Esophagus muscularis mucosa (tissue), 4 donors: ENCODE results near the gene TRPM3. TPM values are rescaled to one million over a fixed set of nuclear protein-coding genes. Genes with fewer than 3 reads are reported as not detected.

Source experiments
- DNase-seq: peaks from one replicate; pipeline ENCODE4 v3.0.0-alpha.2; 2017; ENCODE audit errors: extremely low spot score
- H3K27ac ChIP-seq, 4 donors: fragments of 200-600 bp; sonication (generic); replicated peaks in 1 of 4; 1 replicate in 3 of 4; 2 replicates in 1 of 4; pipeline ENCODE4 v1.5.1; 2016 to 2019; ENCODE audit warnings: mild to moderate bottlenecking in 1 of 4
- H3K27me3 ChIP-seq, 4 donors: fragments of 200-600 bp; sonication (generic); one replicate each; pipeline versions ENCODE4 v1.5.1 to v1.6.0; 2016 to 2019
- H3K36me3 ChIP-seq, 4 donors: fragments of 200-600 bp; sonication (generic); one replicate each; pipeline ENCODE4 v1.5.1; 2016 to 2019
- H3K4me1 ChIP-seq, 4 donors: fragments of 200-600 bp; sonication (generic); one replicate each; pipeline ENCODE4 v1.5.1; 2016 to 2019
- H3K4me3 ChIP-seq, 4 donors: fragments of 200-600 bp; sonication (generic); 1 replicate in 2 of 4; 2 replicates in 2 of 4; pipeline ENCODE4 v1.5.1; 2016 to 2019; ENCODE audit warnings: mild to moderate bottlenecking in 4 of 4, moderate library complexity in 1 of 4
- H3K9me3 ChIP-seq, 4 donors: fragments of 200-600 bp; sonication (generic); 1 replicate in 3 of 4; 2 replicates in 1 of 4; pipeline ENCODE4 v1.5.1; 2016 to 2019
- EP300 ChIP-seq: sonication (generic); formaldehyde crosslinking; IDR thresholded peaks from one replicate; pipeline ENCODE4 v1.6.1; 2017; ENCODE audit warnings: antibody characterized with exemption
- POLR2A ChIP-seq: fragments of 450-650 bp; IDR thresholded peaks from one replicate; pipeline ENCODE4 v1.6.1; 2017; ENCODE audit warnings: antibody characterized with exemption, moderate library complexity, mild to moderate bottlenecking, low read depth
- POLR2AphosphoS5 ChIP-seq, 2 donors: sonication (generic); formaldehyde crosslinking; IDR thresholded peaks; one replicate each; pipeline ENCODE4 v1.6.1; 2017; ENCODE audit warnings: antibody characterized with exemption in 2 of 2
- WGBS: methylation state at CpG from one replicate; pipeline ENCODE4 v1.1.5; 2018; 5-methylcytosine and 5-hydroxymethylcytosine counted together
- intact Hi-C: fragments of 100-400 bp; cut with DNase I; formaldehyde crosslinking; loops from one replicate; pipeline ENCODE4 v1.15.1; 2023
- total RNA-seq, 4 donors: library from RNA; depleted of rRNA; stranded (reverse); fragments of >200 nt; gene quantifications; one replicate each; pipeline versions ENCODE4 v1.1.0 to v1.2.1, GENCODE V29; 2016
- TF ChIP-seq, protein P1 (sequence below), 3 experiments: fragments of 200-600 bp in 2 of 3; fragments of 450-650 bp in 1 of 3; sonication (generic) in 2 of 3; IDR thresholded peaks; one replicate each; pipeline ENCODE4 v1.5.1; 2017 to 2019; ENCODE audit warnings: antibody characterized with exemption in 3 of 3, mild to moderate bottlenecking in 2 of 3, moderate library complexity in 1 of 3

TRPM3 gene
- total RNA-seq, 4 donors from 2014 or later = 0.13 to 0.17 TPM; not detected in 2

GRCh38 chr9:70963554-70963953 lies 157.9 kb downstream of the TRPM3 start:
- Histone ChIP-seq H3K4me1 (no peaks in the 10 kb centered on the region), H3K36me3 (no peaks in the 10 kb centered on the region), H3K27ac (no peak overlapping the region), H3K4me3 (no peak overlapping the region), H3K27me3 (no peaks in the 10 kb centered on the region), H3K9me3 (no peaks in the 10 kb centered on the region)
- no peak for DNase-seq
- intact Hi-C loops = no loop called here
- TF ChIP-seq POLR2AphosphoS5 (IDR thresholded peaks at IDR 0.05) (no peak), EP300 (no peak), POLR2A (no peak)
- TF ChIP-seq, protein P1, sequence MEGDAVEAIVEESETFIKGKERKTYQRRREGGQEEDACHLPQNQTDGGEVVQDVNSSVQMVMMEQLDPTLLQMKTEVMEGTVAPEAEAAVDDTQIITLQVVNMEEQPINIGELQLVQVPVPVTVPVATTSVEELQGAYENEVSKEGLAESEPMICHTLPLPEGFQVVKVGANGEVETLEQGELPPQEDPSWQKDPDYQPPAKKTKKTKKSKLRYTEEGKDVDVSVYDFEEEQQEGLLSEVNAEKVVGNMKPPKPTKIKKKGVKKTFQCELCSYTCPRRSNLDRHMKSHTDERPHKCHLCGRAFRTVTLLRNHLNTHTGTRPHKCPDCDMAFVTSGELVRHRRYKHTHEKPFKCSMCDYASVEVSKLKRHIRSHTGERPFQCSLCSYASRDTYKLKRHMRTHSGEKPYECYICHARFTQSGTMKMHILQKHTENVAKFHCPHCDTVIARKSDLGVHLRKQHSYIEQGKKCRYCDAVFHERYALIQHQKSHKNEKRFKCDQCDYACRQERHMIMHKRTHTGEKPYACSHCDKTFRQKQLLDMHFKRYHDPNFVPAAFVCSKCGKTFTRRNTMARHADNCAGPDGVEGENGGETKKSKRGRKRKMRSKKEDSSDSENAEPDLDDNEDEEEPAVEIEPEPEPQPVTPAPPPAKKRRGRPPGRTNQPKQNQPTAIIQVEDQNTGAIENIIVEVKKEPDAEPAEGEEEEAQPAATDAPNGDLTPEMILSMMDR (IDR thresholded peaks at IDR 0.05) = no peak
- WGBS = 80% methylated on average over 3 of the region's 3 CpGs

GRCh38 chr9:70962761-70963440 lies 158.5 kb downstream of the TRPM3 start:
- no peak overlapping the region for H3K27ac ChIP-seq
- no peaks in the 10 kb centered on the region for H3K4me1 ChIP-seq
- no peak overlapping the region for H3K4me3 ChIP-seq
- H3K36me3 ChIP-seq = no peaks in the 10 kb centered on the region
- no peak for DNase-seq
- no peaks in the 10 kb centered on the region for H3K9me3 ChIP-seq
- intact Hi-C loops = no loop called here
- no peaks in the 10 kb centered on the region for H3K27me3 ChIP-seq
- 83% methylated on average over 4 of the region's 4 CpGs for WGBS
- TF ChIP-seq, protein P1 (IDR thresholded peaks at IDR 0.05) = no peak
- no peak for TF ChIP-seq EP300
- TF ChIP-seq POLR2AphosphoS5 (IDR thresholded peaks at IDR 0.05) = no peak
- TF ChIP-seq POLR2A = no peak

DNA sequence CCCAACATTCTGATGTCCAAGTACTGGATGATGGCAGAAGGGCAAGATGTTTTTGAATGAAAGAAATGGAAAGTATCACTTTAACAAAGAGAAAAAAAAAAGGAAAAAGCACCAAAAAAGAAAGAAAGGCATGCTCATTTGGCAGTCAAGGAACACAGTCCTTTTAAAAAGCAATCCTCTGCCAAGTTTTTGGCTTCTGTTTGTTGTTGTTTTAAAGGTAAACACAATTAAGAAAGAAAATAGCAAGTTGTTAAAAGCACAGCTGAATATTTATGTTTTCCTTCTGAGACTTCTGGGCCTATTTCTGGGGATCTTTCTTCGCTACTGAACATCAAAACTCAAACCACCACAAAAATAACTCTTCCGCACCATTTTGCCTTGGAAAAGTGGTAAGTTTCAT lies 162.1 kb downstream of the TRPM3 start:
- Histone ChIP-seq H3K4me1 (no peaks in the 10 kb centered on the region), H3K4me3 (no peak overlapping the region), H3K27me3 (no peaks in the 10 kb centered on the region), H3K36me3 (no peaks in the 10 kb centered on the region), H3K27ac (no peak overlapping the region), H3K9me3 (no peaks in the 10 kb centered on the region)
- intact Hi-C loops = no loop called here
- TF ChIP-seq POLR2A = no peak
- TF ChIP-seq, protein P1 (IDR thresholded peaks at IDR 0.05) = no peak
- TF ChIP-seq POLR2AphosphoS5 (IDR thresholded peaks at IDR 0.05) = no peak
- TF ChIP-seq EP300 = no peak
- no peak for DNase-seq
- WGBS = 98% methylated on average over 2 of the region's 2 CpGs

GRCh38 chr9:70954596-70955143 lies 166.8 kb downstream of the TRPM3 start:
- TF ChIP-seq POLR2A (no peak), POLR2AphosphoS5 (IDR thresholded peaks at IDR 0.05) (no peak), EP300 (no peak)
- TF ChIP-seq, protein P1 (IDR thresholded peaks at IDR 0.05) = no peak
- Histone ChIP-seq H3K4me3 (no peak overlapping the region), H3K27ac (no peak overlapping the region), H3K4me1 (no peaks in the 10 kb centered on the region), H3K9me3 (no peaks in the 10 kb centered on the region), H3K36me3 (no peaks in the 10 kb centered on the region), H3K27me3 (no peaks in the 10 kb centered on the region)
- no peak for DNase-seq
- intact Hi-C loops = no loop called here
- 76% methylated on average over 8 of the region's 8 CpGs for WGBS
